Measurements from ENCODE around the gene KIF26B.

The KIF26B gene

DNA sequence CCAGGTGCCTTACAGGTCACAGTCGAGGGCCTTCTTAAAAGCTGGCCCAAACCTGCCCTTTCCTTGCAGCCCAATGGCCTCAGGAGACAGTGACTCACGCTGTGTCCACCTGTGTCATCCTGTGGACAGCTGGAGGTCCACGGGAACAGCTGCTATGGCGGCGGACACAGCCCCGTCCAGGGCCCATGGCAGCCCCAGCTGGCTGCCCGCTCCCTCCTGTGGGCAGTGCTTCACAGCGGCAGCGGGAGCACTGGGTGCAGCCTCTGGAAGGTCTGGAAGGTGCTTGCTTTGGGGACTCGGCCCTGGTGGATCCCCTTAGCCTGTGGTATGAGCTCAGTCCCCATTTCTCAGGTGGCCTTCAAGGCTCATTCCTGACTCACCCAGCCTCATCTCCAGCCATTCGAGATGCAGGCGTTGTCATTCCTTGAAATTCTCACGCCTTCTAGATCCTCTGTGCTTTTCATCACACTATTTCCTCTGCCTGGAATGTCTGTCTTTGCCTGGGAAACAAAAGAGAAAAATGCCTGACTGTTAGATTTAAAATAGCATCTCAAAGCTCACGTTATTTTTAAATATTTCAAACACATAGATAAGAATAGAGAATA is 86.8 kb downstream of the KIF26B start:
- DNase-seq = no peak

DNA sequence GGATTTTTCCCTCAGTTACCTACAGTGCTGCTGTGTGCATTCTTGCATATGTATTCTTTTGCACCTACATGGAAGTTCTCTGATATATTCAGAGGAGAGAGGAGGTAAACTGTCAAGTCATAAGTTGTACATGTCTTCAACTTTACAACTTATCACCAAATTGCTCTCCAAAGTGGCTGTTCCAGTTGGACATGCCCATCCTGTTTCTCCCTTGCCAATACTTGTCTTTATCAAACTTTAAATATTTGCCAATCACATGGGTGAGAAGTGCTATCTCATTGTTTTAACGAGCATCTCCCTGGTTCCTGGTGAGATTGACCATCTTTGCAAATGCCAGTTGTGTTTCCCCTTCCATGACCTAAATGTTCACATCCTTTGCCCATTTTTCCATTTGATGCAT is 88.2 kb downstream of the KIF26B start:
- DNase-seq = no peak

DNA sequence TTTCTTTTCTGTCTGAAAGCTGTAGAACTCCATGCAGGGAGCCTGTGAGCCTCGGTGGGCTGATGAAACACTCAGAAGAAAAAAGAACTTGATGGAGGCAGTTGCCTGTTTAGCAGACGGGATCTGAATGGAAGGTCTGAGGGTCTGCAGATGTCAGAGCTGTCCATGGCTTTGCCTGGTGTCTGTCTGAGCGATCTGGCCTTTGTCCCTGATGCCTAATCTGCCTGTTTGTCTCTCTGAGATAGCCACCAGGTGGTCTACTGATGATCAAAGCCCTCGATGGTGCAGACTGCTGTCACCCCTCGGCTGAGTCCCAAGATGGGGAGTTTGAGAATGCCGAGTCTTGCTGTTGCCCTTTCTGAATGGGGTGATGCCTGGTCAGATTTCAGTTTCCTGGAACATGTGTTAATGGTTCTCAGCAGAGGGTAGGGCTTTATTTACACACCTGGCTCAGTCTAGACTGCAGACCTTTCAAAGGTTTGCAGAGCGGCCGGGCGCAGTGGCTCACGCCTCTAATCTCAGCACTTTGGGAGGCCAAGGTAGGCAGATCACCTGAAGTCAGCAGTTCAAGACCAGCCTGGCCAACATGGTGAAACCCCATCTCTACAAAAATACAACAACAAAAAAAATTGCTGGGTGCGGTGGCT is 90.4 kb downstream of the KIF26B start:
- no peak for DNase-seq

DNA sequence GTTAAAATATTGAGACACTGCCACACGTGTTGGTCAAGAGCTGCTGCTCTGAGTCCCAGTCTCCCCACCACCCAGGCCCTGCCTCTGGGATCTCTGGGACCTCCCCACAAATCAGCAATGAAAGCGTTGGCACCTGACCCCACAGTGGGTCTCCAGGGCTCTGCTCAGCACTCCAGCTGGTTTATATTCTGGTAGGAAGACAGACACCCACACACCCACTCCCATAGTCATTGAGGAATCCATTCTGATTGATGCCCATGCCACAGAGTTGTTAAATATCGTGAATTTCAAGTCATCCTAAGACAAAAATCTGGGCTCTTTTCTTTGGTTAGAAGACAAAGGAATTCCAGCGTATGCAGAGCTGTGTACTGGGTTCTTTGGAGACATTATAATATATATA is 91.6 kb downstream of the KIF26B start:
- no peak for DNase-seq

DNA sequence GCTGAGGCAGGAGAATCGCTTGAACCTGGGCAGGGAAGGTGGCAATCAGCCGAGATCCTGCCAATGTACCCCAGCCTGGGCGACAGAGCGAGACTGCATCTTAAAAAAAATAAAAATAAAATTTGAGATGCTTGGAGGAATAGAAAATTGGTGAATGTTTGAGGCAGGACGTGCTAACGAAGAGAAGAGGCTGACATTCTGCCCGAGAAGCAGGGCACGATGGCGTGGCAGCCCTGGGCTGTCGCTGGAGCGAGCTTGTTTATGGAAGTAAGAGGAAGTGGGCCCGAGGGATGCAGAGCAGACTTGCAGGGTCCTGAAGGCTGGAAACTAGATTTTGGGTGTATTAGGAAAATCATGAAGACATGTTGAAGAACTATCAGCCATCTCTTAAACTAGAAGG is 92.6 kb downstream of the KIF26B start:
- DNase-seq = no peak

DNA sequence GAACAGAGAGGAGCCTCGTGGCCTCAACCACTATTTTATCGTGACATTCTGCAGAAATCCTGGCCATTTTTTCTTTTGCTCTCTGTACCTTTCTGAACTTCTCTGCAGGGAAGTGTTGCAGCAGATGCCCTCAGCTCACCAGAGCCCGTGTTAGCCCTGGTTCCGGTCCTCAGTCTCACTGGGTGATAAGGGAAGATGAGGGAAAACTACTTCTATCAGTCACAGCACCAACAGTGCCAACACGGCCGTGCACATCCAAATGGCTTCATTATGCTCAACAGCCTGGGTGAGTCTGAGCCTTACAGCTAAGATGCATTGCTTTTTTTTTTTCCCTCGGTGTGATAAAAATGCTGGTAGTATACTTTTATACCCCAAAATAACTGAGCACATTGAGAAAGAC is 93.0 kb downstream of the KIF26B start:
- DNase-seq = no peak

DNA sequence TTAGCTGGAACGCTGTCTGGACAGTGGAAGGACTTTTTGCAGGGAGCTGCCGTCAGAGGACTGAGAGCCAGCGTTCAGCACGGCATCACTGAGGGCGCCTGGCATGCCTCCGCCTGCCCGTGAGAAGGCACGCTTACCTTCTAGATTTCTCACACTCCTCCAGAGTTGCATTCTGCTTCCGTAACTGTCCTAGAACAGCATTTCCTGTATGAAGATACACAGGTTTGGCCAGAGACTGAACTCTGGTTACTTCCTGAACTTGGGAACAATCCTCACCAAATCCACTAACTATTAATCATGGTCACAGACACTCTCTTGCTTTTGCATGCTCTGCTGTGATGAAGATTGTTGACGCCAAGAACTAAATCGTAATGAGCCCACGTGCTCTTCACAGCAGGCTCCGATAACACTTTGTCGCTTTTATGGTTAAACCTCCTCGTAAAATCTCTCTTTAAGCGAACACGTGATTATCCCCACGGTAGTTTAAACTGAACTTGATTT is 93.5 kb downstream of the KIF26B start:
- no peak for DNase-seq

DNA sequence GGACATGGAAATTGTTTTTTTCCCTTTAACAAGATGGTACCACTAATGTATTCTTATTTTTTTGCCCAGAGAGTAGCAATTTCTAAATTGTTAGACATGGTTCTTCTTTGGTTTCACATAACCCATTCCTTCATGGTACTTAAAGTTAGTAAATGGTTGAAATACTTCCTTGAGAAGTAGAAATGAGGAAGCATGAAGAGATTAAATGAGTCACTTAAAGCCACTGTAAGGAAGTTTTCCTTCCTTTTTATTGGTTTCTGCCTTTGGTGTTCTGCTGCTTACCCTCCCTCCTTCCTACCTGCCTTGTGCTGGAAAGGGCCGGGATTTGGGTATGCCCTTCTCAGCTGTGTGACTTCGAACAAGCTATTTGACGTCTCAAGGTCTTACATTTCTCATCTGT is 101.0 kb downstream of the KIF26B start:
- no peak for DNase-seq

DNA sequence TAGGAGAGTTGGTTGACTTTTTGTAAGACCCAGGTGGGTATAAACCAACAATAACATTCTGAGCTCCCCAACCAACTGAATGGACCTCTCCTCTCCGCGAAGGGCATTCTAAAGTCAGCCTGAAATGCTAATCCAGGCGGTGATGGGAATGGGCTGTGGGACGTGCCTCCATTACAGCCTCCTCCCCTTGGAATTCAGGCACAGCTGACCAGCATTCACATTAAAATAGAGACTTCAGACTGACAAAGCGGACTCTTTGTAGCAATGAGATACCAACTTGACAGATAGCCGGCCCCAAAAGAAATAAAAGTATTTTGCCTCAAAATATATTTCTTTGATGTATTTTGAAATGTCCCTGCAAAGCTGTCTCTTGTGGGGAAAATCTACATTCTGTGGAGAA is 101.7 kb downstream of the KIF26B start:
- DNase-seq = no peak

DNA sequence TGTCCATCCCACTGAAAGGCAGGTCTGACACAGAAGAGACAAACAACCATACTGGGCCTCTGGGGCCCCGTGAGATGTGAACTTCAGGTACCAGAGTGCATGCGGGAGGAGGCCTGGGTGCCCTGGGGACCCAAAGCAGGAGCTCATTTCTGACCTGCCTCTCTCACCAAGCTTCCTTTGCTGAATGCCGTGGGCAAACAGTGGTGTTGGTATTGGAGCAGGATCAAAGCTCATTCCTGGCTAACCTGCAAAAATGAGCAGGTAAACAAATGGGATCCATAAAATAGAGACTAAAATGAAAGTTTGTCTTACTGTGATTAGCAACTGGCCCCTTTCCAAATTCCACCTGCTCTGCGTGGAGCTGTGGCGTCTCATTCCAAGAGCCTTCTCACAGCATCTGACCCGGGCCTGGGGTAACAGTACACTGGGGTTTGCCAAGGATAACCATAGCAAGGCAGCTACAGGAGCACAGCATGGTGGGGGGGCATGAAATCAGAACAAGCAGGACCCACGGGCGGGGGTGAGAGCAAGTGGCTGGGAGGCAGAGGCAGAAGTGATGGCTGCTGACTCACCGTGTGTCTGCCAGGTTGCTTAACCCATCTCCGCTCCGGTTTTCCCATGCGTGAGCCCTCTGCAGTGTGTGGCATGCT is 103.6 kb downstream of the KIF26B start:
- DNase-seq = no peak

DNA sequence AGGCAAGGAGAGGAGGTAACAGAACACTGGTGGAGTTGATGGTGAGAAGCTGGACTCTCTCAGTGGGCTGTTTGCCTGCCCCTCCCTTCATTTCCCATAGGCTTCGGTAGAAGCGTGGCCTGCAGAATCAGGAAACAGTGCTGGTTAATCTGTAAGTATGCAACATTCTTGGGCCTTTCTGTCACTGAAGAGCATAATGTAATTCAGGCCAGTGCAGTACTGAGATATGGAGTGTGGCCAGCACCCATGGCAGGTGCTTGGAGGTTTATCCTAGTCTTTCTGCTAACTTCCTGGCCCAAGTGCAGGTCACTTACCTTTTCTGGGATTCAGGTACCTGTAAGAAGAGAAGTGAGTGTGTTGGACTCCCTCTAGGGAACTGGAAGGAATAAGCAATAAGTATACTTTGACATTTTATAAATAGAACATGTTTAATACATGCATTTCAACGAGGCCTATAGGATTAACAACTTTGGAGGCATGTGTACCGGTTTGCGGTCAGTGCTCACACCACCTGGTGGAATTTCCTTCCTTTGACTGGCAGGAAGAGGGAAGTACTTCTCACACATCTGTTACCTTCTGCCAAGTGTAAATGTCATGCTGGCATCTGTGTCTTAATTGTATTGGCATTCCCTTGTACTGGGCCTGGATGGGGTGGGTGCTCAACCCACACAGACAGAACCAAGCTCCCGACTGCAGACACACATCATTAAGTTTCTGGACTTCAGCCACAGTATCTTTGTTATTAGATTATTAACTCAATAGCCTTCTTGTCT is 105.5 kb downstream of the KIF26B start:
- DNase-seq = no peak

DNA sequence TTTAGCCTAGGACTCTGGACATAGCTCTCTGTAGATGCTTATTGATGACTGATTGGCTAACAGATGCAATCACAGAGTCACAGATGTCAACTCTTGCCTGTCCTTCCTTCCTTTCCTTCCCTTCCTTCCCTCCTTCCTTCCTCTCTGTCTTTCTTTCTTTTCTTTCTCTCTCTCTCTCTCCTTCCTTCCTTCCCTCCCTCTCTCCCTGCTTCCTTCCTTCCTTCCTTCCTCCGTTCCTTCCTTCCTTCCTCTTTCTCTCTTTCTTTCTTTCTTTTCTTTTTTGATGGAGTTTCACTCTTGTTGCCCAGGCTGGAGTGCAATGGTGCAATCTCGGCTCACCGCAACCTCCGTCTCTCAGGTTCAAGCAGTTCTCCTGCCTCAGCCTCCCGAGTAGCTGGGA is 106.1 kb downstream of the KIF26B start:
- DNase-seq = no peak

DNA sequence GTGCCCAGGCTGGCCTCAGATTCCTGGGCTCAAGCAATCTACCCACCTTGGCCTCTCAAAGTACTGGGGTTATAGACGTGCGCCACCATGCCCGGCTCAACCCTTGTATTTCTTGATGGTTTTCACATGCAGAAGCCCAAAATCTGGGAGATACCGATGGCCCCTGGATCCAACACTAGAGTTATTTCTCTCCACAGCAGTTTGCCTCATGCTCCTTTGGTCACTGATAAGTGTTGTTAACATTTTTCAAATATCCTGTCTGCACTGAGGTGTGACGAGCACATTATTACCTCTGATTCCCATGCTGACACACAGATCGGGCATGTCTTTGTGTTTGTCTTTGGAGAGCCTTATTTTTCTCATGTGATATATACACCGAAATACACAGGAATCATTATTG is 107.0 kb downstream of the KIF26B start:
- DNase-seq = no peak

DNA sequence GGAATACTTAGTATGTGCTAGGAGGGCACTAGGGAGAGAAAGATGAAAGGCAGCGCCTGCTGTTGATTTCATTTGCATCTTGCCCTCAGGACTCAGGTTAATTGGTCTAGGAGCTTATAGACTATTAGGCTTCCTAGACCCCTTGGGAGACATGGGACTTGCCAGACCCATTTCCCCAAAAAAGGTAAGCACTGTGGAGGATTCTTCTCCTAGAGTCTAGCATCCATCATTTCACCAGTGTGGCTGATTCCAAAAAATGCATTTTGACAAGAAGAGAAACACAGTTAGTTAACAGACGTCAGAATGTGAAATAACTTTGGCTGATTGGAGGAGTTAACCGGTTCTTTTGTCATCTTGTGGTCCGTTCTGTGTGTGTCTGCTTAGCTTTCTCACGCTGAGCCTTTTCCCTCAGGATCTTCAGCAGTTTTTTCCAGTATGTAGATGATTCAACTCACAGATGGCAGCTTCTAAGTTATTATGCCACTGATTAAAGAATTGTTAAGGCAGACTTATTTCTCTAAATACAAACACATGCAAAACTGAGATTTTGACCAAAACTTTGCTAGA is 108.8 kb downstream of the KIF26B start:
- DNase-seq = peak; percentile 87

DNA sequence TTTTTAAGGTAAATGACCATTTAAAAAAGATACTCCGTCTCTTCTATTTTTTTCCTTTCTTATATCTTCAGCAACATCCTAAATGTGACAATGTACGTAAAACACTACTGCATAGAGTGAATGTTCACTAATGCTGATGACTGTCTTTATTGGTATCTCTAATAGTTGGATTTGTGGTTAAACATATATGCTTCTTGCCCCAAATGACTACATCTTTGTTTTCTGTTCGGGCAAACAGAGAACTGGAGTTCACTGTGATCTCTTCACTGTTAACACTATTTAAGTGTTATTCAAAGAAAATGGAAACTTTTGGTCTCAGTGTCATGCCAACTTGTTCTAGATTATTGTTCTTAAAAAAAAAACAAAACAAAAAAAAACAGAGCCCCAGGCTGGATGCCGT is 109.4 kb downstream of the KIF26B start:
- DNase-seq = peak; percentile 70

DNA sequence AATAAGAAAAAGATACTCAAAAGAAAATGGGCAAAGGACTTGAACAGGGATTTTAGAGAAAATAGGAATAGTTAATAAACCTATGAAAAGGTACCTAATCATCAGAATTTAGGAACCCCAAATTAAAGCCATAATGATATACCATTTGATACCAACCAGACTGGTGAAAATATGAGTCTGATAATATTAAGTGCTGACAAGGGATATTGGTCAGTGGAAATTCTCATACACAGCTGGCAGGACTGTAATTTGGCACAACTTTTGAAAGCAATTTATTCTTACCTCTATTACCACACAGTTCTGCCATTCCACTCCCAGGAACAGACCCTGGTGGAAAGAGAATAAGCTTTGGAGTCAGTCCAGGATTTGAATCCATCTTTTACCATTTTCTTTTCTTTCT is 111.3 kb downstream of the KIF26B start:
- DNase-seq = no peak

DNA sequence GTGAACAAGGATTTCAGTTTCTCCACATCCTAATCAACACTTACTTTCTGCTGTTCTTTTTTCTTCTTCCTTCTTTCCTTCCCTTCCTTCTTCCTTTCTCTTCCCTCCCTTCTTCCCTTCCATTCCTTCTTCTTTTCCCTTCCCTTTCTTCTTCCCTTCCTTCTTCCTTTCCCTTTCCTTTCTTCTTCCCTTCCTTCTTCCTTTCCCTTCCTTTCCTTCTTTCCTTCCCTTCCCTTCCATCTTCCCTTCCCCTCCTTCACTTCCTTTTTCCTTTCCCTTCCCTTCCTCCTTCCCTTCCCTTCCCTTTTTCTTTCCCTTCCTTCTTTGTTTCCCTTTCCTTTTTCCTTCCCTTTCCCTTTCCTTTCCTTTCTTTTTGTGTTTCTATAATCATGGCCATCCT is 115.3 kb downstream of the KIF26B start:
- DNase-seq = no peak

DNA sequence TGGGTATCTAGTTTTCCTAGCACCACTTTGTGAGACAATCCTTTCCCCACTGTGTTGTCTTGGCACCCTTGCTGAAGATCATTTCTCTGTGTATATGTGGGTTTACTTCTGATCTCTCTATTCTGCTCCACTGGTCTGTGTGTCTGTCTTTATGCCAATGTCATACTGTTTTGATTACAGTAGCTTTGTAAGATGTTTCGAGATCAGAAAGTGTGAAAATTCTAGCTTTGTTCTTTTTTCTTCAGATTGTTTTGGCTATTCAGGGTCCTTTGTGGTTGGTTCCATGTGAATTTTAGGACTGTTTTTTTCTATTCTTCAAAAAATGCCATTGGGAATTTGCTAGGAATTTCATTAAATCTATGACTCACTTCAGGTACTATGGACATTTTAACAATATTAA is 116.2 kb downstream of the KIF26B start:
- no peak for DNase-seq

DNA sequence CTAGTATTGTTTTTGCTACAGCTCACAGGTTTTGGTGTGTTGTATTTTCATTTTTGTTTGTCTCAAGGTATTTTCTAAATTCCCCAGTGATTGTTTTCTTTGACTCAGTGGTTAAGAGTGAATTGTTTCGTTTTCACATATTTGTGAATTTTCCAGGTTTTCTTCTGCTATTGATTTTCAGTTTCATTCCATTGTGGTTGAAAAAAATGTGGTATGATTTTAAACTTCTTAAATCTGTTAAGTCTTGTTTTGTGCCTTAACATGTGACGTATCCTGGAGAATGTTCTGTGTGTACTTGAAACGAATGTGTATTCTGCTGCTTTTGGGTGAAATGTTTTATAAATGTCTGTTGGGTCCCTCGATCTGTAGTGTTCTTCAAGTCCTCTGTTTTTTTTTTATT is 117.9 kb downstream of the KIF26B start:
- peak; percentile 19 for DNase-seq

DNA sequence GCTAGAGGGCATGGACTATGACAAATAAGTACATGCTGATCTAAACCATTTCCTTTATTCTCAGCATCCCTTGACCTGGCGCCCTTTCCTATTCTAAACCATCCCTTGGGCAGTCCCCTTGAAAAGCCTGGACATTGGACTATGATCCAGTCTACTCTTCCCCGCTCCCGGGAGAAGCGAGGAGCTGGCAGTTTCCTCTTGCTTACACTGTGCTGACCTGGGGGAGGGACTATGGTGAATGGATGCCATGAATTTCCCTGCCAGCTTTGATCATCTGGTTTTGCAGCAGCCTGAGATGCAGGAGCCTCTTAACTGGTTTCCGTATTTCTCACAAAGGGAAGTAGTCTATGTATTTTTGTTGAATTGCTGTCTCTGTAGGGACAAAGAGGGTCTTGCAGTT is 121.7 kb downstream of the KIF26B start:
- DNase-seq = no peak

DNA sequence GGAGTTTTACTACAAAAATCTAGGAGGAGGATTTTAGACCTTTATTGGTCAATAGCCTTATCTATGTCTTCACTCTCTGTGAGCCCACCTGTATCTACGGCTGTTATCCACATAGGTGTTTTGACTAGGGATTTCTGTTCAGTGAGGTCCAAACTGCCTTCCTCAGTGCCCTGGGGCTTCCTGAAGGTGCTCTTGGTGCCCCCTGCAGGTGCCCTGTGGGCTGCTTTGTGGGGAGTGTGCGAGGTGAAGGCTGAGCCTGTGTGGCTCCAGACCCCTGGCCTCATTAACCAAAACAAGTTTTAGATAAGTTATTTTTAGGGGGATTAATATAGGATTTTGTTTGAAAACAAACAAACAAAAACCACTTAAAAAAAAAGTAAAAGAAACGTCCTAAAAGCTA is 122.5 kb downstream of the KIF26B start:
- DNase-seq = no peak

DNA sequence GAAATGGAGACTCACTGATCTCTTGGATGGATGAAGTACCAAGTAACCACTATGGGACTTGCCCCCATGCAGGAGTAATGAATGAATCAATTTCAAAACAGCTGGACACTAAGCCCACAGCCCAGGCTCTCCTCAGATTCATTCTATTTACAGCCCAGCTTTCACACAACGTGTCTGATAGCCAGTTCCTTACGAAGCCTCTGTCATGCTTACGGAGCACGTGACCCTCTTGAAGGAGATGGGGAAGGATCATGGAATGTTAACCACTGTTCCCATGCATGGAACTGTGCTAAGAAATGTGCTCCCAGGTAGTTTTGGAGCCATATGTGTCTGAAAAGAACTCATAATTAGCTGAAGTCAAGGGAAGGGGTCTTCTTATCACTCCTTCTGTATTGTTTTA is 124.1 kb downstream of the KIF26B start:
- no peak for DNase-seq

DNA sequence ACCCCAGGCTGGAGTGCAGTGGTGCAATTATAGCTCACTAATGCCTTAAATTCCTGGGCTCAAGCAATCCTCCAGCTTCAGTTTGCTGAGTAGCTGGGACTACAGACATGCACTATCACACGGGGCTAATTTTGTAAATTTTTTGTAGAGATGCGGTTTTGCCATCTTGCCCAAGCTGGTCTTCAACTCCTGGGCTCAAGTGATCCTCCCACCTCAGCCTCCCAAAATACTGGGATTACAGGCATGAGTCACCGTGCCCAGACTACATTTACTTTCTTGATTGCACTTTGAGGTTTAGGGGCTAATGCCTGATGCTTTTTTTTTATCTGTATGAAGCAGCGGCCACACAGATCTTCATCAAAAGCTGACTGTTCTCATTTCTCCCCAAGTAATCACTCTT is 124.6 kb downstream of the KIF26B start:
- DNase-seq = no peak
